A549 (cell line): ENCODE data around the gene MIER1.

Source experiments
- CEBPB ChIP-seq, 2 experiments: fragments of >200 bp in 1 of 2; sonication (Bioruptor Twin) in 1 of 2; formaldehyde crosslinking in 1 of 2; IDR thresholded peaks; 2 replicates each; pipeline ENCODE4 v1.6.1; 2012 to 2016
- EHF ChIP-seq: fragments of 250-450 bp; sonication (Bioruptor Pico); IDR thresholded peaks from 2 replicates; pipeline ENCODE4 v1.5.0; 2020; ENCODE audit warnings: mild to moderate bottlenecking
- JUNB ChIP-seq: fragments of >200 bp; sonication (Bioruptor Twin); formaldehyde crosslinking; IDR thresholded peaks from 2 replicates; pipeline ENCODE4 v1.6.1; 2016
- KDM1A ChIP-seq: fragments of 200-600 bp; sonication (generic); IDR thresholded peaks from 2 replicates; pipeline ENCODE4 v1.6.1; 2016; ENCODE audit warnings: low read depth, mild to moderate bottlenecking
- POLR2A ChIP-seq: IDR thresholded peaks from 2 replicates; pipeline ENCODE4 v1.6.1; 2012; ENCODE audit warnings: mild to moderate bottlenecking, low read length
- RAD21 ChIP-seq, 2 experiments: fragments of >200 bp in 1 of 2; sonication (Bioruptor Twin) in 1 of 2; formaldehyde crosslinking in 1 of 2; IDR thresholded peaks in 1 of 2; conservative IDR thresholded peaks in 1 of 2; 2 replicates in 1 of 2; 3 replicates in 1 of 2; pipeline ENCODE4 v1.6.1; 2012 to 2018; ENCODE audit warnings: inconsistent platforms in 1 of 2
- RCOR1 ChIP-seq: fragments of 150-350 bp; IDR thresholded peaks from 2 replicates; pipeline ENCODE4 v1.6.1; 2014; ENCODE audit warnings: antibody characterized with exemption, low read length, low read depth
- TFCP2L1 ChIP-seq: fragments of 250-450 bp; sonication (Bioruptor Pico); IDR thresholded peaks from 2 replicates; pipeline ENCODE4 v1.5.0; 2021; ENCODE audit warnings: mild to moderate bottlenecking
- TF ChIP-seq, protein P1 (sequence below): fragments of >200 bp; sonication (Bioruptor Twin); formaldehyde crosslinking; IDR thresholded peaks from 3 replicates; pipeline ENCODE4 v1.6.1; 2016
- TF ChIP-seq, protein P2 (sequence below): fragments of >200 bp; sonication (Bioruptor Twin); formaldehyde crosslinking; IDR thresholded peaks from 3 replicates; pipeline ENCODE4 v1.5.1; 2016
- TF ChIP-seq, protein P3 (sequence below): fragments of 200-600 bp; sonication (generic); IDR thresholded peaks from 2 replicates; pipeline ENCODE4 v1.6.1; 2016; ENCODE audit warnings: antibody characterized with exemption, mild to moderate bottlenecking, moderate library complexity
- TF ChIP-seq, protein P4 (sequence below): fragments of 450-650 bp; IDR thresholded peaks from 2 replicates; pipeline ENCODE4 v1.6.1; 2014; ENCODE audit warnings: antibody characterized with exemption
- TF ChIP-seq, protein P5 (sequence below): fragments of 250-450 bp; sonication (Bioruptor Pico); IDR thresholded peaks from 2 replicates; pipeline ENCODE4 v1.5.0; 2020; ENCODE audit warnings: low read depth, mild to moderate bottlenecking, moderate library complexity

DNA sequence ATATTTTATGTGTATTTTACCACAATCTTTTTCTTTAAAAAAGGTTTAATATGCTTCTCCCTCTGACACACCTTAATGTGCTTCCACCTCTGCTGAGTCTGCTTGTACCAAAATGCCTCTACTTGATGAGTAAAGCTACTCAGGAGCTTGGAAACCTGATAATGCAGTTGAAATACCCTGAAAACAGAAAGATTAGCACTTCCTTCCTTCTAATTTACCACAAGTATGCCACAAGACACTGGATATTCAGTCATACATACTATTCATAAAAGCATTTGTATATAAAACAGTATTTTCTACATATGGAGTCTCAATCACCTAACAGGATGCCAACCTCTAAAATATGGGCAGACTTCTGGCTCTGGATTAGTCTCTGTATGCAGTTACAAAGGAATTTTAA is 74.2 kb downstream of the MIER1 start:
- TF ChIP-seq, protein P1, sequence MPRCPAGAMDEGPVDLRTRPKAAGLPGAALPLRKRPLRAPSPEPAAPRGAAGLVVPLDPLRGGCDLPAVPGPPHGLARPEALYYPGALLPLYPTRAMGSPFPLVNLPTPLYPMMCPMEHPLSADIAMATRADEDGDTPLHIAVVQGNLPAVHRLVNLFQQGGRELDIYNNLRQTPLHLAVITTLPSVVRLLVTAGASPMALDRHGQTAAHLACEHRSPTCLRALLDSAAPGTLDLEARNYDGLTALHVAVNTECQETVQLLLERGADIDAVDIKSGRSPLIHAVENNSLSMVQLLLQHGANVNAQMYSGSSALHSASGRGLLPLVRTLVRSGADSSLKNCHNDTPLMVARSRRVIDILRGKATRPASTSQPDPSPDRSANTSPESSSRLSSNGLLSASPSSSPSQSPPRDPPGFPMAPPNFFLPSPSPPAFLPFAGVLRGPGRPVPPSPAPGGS = no peak
- no peak for TF ChIP-seq POLR2A
- TF ChIP-seq, protein P2, sequence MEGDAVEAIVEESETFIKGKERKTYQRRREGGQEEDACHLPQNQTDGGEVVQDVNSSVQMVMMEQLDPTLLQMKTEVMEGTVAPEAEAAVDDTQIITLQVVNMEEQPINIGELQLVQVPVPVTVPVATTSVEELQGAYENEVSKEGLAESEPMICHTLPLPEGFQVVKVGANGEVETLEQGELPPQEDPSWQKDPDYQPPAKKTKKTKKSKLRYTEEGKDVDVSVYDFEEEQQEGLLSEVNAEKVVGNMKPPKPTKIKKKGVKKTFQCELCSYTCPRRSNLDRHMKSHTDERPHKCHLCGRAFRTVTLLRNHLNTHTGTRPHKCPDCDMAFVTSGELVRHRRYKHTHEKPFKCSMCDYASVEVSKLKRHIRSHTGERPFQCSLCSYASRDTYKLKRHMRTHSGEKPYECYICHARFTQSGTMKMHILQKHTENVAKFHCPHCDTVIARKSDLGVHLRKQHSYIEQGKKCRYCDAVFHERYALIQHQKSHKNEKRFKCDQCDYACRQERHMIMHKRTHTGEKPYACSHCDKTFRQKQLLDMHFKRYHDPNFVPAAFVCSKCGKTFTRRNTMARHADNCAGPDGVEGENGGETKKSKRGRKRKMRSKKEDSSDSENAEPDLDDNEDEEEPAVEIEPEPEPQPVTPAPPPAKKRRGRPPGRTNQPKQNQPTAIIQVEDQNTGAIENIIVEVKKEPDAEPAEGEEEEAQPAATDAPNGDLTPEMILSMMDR = no peak
- TF ChIP-seq JUNB = no peak
- TF ChIP-seq CEBPB (IDR thresholded peaks at IDR 0.05) = no peak
- TF ChIP-seq, protein P3, sequence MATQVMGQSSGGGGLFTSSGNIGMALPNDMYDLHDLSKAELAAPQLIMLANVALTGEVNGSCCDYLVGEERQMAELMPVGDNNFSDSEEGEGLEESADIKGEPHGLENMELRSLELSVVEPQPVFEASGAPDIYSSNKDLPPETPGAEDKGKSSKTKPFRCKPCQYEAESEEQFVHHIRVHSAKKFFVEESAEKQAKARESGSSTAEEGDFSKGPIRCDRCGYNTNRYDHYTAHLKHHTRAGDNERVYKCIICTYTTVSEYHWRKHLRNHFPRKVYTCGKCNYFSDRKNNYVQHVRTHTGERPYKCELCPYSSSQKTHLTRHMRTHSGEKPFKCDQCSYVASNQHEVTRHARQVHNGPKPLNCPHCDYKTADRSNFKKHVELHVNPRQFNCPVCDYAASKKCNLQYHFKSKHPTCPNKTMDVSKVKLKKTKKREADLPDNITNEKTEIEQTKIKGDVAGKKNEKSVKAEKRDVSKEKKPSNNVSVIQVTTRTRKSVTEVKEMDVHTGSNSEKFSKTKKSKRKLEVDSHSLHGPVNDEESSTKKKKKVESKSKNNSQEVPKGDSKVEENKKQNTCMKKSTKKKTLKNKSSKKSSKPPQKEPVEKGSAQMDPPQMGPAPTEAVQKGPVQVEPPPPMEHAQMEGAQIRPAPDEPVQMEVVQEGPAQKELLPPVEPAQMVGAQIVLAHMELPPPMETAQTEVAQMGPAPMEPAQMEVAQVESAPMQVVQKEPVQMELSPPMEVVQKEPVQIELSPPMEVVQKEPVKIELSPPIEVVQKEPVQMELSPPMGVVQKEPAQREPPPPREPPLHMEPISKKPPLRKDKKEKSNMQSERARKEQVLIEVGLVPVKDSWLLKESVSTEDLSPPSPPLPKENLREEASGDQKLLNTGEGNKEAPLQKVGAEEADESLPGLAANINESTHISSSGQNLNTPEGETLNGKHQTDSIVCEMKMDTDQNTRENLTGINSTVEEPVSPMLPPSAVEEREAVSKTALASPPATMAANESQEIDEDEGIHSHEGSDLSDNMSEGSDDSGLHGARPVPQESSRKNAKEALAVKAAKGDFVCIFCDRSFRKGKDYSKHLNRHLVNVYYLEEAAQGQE = no peak
- no peak for TF ChIP-seq KDM1A
- TF ChIP-seq, protein P4, sequence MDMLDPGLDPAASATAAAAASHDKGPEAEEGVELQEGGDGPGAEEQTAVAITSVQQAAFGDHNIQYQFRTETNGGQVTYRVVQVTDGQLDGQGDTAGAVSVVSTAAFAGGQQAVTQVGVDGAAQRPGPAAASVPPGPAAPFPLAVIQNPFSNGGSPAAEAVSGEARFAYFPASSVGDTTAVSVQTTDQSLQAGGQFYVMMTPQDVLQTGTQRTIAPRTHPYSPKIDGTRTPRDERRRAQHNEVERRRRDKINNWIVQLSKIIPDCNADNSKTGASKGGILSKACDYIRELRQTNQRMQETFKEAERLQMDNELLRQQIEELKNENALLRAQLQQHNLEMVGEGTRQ = no peak
- TF ChIP-seq, protein P5, sequence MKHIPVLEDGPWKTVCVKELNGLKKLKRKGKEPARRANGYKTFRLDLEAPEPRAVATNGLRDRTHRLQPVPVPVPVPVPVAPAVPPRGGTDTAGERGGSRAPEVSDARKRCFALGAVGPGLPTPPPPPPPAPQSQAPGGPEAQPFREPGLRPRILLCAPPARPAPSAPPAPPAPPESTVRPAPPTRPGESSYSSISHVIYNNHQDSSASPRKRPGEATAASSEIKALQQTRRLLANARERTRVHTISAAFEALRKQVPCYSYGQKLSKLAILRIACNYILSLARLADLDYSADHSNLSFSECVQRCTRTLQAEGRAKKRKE (CRISPR knock-in tag) = no peak
- TF ChIP-seq RCOR1 = no peak
- TF ChIP-seq RAD21 (conservative IDR thresholded peaks at IDR 0.05 in 1 of 2, IDR thresholded peaks at IDR 0.05 in 1 of 2) = no peak
- no peak for TF ChIP-seq TFCP2L1 (CRISPR knock-in tag)
- TF ChIP-seq EHF (CRISPR knock-in tag) = no peak
